Measurements from ENCODE around the gene BRPF3. TPM values are rescaled to one million over a fixed set of nuclear protein-coding genes. Genes with fewer than 3 reads are reported as not detected.

BRPF3 gene
- total and polyA plus RNA-seq, 8 donors, result 30.8 to 50.6 (median 43.1) TPM

DNA sequence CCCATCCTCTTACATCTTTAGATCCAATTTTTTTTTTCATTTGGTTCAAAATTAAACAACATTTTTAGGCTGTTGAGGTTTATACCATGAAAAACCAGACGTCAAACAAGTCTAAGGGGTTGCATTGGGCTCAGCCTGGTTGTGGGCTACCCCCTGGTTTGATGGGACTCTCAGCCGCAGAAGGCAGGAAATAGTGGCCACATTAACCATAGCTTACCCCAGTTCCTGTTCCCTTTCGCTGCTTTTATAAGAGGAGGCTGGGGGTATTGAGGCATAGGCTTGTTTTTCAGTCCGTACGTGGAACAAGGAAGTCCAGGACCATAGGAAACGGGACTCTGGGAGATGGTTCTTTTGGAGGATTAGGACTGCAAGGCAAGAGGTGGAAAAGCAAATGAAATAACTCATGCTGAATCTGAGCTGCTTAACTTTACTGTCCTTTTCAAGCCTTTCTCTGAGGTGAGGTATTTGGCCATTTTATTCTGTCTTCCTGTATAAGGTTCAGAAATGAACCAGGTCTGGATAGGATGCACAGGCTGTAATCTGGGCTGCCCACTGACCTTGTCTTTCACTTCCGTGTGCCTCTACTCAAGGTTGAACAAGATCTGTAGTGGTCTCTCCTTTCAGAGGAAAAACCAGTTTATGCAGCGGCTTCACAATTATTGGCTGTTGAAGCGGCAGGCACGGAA is 7.7 kb downstream of the BRPF3 start:
- Histone ChIP-seq H3K27ac (no peak overlapping the region), H3K27me3 (no peaks in the 10 kb centered on the region), H3K9me3 (no peaks in the 10 kb centered on the region), H3K4me1 (peaks cover 6 to 38% of the 10 kb centered on the region in 2 donors), H3K36me3 (peaks cover 4 to 78% of the 10 kb centered on the region in 2 donors), H3K4me3 (no peak overlapping the region)
- intact Hi-C loops (cut with DNase I), result no loop called here
- no peak for ATAC-seq
- DNase-seq, result peak in 1 of 4 donors; percentile 39
- TF ChIP-seq, protein P1, sequence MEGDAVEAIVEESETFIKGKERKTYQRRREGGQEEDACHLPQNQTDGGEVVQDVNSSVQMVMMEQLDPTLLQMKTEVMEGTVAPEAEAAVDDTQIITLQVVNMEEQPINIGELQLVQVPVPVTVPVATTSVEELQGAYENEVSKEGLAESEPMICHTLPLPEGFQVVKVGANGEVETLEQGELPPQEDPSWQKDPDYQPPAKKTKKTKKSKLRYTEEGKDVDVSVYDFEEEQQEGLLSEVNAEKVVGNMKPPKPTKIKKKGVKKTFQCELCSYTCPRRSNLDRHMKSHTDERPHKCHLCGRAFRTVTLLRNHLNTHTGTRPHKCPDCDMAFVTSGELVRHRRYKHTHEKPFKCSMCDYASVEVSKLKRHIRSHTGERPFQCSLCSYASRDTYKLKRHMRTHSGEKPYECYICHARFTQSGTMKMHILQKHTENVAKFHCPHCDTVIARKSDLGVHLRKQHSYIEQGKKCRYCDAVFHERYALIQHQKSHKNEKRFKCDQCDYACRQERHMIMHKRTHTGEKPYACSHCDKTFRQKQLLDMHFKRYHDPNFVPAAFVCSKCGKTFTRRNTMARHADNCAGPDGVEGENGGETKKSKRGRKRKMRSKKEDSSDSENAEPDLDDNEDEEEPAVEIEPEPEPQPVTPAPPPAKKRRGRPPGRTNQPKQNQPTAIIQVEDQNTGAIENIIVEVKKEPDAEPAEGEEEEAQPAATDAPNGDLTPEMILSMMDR (IDR thresholded peaks at IDR 0.05), result no peak

DNA sequence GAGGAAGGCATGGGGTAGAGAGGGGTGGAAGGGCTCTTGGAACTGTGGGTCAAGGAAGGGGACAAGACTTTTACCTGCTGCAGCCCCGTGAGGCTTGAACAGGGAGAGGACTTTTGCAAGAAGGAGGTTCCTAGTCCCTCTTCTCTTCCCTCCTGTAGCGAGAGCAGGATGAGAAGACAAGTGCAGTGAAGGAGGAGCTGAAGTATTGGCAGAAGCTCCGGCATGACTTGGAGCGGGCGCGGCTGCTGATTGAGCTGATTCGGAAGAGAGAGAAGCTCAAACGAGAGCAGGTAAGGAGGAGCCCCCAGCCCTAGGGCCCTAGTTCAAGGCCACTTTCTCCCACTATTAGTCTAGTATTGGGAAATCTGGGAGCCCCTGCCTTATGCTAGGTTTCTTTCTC is 10.6 kb downstream of the BRPF3 start:
- no peak for ATAC-seq
- Histone ChIP-seq H3K4me1 (peaks cover 3 to 25% of the 10 kb centered on the region in 2 donors), H3K4me3 (no peak overlapping the region), H3K27ac (no peak overlapping the region), H3K27me3 (no peaks in the 10 kb centered on the region), H3K9me3 (no peaks in the 10 kb centered on the region), H3K36me3 (peaks cover 4 to 85% of the 10 kb centered on the region in 2 donors)
- intact Hi-C loops (cut with DNase I), result no loop called here
- DNase-seq, result no peak
- TF ChIP-seq, protein P1 (IDR thresholded peaks at IDR 0.05), result no peak

DNA sequence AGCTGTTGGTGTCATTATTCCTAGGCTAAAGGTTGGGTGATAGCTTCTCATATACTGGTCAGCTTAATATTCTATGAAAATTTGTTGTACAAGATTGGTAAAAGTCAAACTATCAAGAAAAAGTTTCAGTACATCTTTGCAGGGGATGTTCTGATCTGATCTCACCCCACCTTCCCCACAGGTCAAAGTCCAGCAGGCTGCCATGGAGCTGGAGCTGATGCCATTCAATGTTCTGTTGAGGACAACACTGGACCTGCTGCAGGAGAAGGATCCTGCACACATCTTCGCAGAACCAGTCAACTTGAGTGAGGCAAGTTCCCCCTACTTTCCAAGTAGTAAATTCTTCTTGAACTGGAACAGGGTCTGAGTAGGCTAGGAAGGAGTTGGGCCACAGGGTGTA is 13.1 kb downstream of the BRPF3 start:
- ATAC-seq, result no peak
- peaks cover 0 to 1% of the 10 kb centered on the region in 2 donors for H3K4me1 ChIP-seq
- no peaks in the 10 kb centered on the region for H3K9me3 ChIP-seq
- DNase-seq, result no peak
- H3K4me3 ChIP-seq, result no peak overlapping the region
- peaks cover 4 to 91% of the 10 kb centered on the region in 2 donors for H3K36me3 ChIP-seq
- TF ChIP-seq, protein P1 (IDR thresholded peaks at IDR 0.05), result no peak
- H3K27me3 ChIP-seq, result no peaks in the 10 kb centered on the region
- intact Hi-C loops (cut with DNase I), result no loop called here
- H3K27ac ChIP-seq, result no peak overlapping the region

DNA sequence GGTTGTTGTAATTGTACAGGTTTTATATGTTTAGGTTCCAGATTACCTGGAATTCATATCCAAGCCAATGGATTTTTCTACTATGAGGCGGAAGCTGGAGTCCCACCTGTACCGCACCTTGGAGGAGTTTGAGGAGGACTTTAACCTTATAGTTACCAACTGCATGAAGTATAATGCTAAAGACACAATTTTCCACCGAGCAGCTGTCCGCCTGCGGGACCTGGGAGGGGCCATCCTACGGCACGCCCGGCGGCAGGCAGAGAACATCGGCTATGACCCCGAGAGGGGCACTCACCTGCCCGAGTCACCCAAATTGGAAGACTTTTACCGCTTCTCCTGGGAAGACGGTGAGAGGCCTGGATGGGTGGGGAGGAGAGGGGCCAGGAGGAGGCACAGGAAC is 13.6 kb downstream of the BRPF3 start:
- Histone ChIP-seq H3K4me3 (no peak overlapping the region), H3K4me1 (no peaks in the 10 kb centered on the region), H3K27me3 (no peaks in the 10 kb centered on the region), H3K27ac (no peak overlapping the region), H3K36me3 (peaks cover 4 to 93% of the 10 kb centered on the region in 2 donors), H3K9me3 (no peaks in the 10 kb centered on the region)
- TF ChIP-seq, protein P1 (IDR thresholded peaks at IDR 0.05), result no peak
- ATAC-seq (no peak), DNase-seq (no peak)
- intact Hi-C loops (cut with DNase I), result no loop called here

DNA sequence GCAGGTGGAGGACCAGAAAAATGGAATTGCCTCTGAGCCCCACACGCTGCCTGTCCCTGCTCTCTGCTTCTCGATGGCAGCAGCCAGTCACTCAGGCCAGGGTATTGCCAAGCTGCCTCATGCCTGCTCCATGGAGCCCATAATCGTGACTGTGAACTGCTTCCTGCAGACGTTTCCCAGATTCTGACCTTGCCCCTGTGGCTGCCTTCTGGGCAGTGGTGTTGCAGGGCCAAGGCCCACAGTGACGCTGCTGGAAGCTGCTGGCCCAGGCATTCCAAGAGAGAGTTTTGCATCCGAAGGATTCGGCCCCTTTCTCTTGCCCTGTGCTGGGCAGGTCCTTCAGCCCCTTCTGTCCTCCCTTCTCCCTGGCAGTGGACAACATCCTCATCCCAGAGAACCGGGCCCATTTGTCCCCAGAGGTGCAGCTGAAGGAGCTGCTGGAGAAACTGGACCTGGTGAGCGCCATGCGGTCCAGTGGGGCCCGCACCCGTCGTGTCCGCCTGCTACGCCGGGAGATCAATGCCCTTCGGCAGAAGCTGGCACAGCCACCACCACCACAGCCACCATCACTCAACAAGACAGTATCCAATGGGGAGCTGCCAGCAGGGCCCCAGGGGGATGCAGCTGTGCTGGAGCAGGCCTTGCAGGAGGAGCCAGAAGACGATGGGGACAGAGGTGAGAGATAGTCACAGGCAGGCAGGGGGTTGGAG is 14.5 kb downstream of the BRPF3 start:
- DNase-seq (no peak), ATAC-seq (no peak)
- Histone ChIP-seq H3K4me3 (no peak overlapping the region), H3K4me1 (no peaks in the 10 kb centered on the region), H3K27me3 (no peaks in the 10 kb centered on the region), H3K36me3 (peaks cover 4 to 99% of the 10 kb centered on the region in 2 donors), H3K27ac (no peak overlapping the region), H3K9me3 (no peaks in the 10 kb centered on the region)
- intact Hi-C loops (cut with DNase I), result no loop called here
- TF ChIP-seq, protein P1 (IDR thresholded peaks at IDR 0.05), result no peak
